Stimulated activated CD8-positive, alpha-beta memory T cell treated with anti-CD3 and anti-CD28 coated beads, Interleukin-4, amount 100 ng/mL, for 4 hours (primary cell): Measurements from ENCODE around the gene ACSS3.
"Not testable (repeated sequence)": the region's sequence is repeated elsewhere in the genome, so short reads cannot be mapped to it uniquely, and the experiment has no call there.

Experiments used
- DNase-seq, 2 donors: peaks; one replicate each; pipeline ENCODE4 v3.0.0-alpha.2; 2020; ENCODE audit warnings: low read depth in 2 of 2, low spot score in 1 of 2

ACSS3 gene

GRCh38 chr12:81164827-81165226 lies 86.9 kb downstream of the ACSS3 start:
- DNase-seq, result no peak

GRCh38 chr12:81166790-81167189 lies 88.9 kb downstream of the ACSS3 start:
- no peak for DNase-seq

GRCh38 chr12:81167694-81168093 lies 89.8 kb downstream of the ACSS3 start:
- DNase-seq, result no peak

GRCh38 chr12:81168445-81168844 lies 90.6 kb downstream of the ACSS3 start:
- DNase-seq, result no peak

- no peak for DNase-seq
These were observed 92.2 kb downstream of the ACSS3 start for GRCh38 chr12:81170072-81170471.

- DNase-seq, result no peak
These were observed 95.0 kb downstream of the ACSS3 start for GRCh38 chr12:81172851-81173250.

- DNase-seq, result no peak
These were observed 96.8 kb downstream of the ACSS3 start for GRCh38 chr12:81174664-81175063.

GRCh38 chr12:81176796-81177195 lies 98.9 kb downstream of the ACSS3 start:
- no peak for DNase-seq

- DNase-seq, result no peak
These were observed 103.8 kb downstream of the ACSS3 start for GRCh38 chr12:81181691-81182090.

GRCh38 chr12:81187686-81188085 lies 109.8 kb downstream of the ACSS3 start:
- DNase-seq, result no peak

- no peak for DNase-seq
These were observed 118.7 kb downstream of the ACSS3 start for GRCh38 chr12:81196595-81196994.

GRCh38 chr12:81200561-81200960 lies 122.7 kb downstream of the ACSS3 start:
- DNase-seq, result not testable (repeated sequence)

- no peak for DNase-seq
These were observed 125.9 kb downstream of the ACSS3 start for GRCh38 chr12:81203671-81204204.

GRCh38 chr12:81205416-81205815 lies 127.5 kb downstream of the ACSS3 start:
- DNase-seq, result no peak

GRCh38 chr12:81206429-81206828 lies 128.6 kb downstream of the ACSS3 start:
- no peak for DNase-seq

GRCh38 chr12:81207173-81207572 lies 129.3 kb downstream of the ACSS3 start:
- no peak for DNase-seq

GRCh38 chr12:81207664-81208063 lies 129.8 kb downstream of the ACSS3 start:
- no peak for DNase-seq

GRCh38 chr12:81208187-81208911 lies 130.5 kb downstream of the ACSS3 start:
- DNase-seq, result no peak

- no peak for DNase-seq
These were observed 131.1 kb downstream of the ACSS3 start for GRCh38 chr12:81209012-81209411.

GRCh38 chr12:81209772-81210225 lies 131.9 kb downstream of the ACSS3 start:
- DNase-seq, result not testable (repeated sequence)

- DNase-seq, result no peak
These were observed 133.4 kb downstream of the ACSS3 start for GRCh38 chr12:81211306-81211705.

GRCh38 chr12:81212996-81213696 lies 135.3 kb downstream of the ACSS3 start:
- no peak for DNase-seq
